DND-41 (cell line): ENCODE data around the gene OMP.

Source experiments
- ATAC-seq: fragments of 200-7000 bp; cut with Tn5 transposase; 3 replicates; pipeline ENCODE4 v1.9.1; 2021; ENCODE audit warnings: low read depth; ENCODE audit not compliant: insufficient read depth
- DNase-seq: peaks from one replicate; pipeline ENCODE4 v3.0.0-alpha.2; 2020
- H2AFZ ChIP-seq: 2 replicates; pipeline ENCODE4 v1.6.0; 2012; ENCODE audit warnings: low read depth, low read length
- H3K27ac ChIP-seq: 2 replicates; pipeline ENCODE4 v1.5.1; 2012; ENCODE audit warnings: low read length, inconsistent platforms
- H3K27me3 ChIP-seq: fragments of 200-600 bp; sonication (generic); 2 replicates; pipeline ENCODE4 v1.6.0; 2012; ENCODE audit warnings: low read length, mild to moderate bottlenecking, inconsistent platforms; ENCODE audit not compliant: insufficient read depth, poor library complexity
- H3K36me3 ChIP-seq: 2 replicates; pipeline ENCODE4 v1.5.1; 2012; ENCODE audit warnings: low read length, inconsistent platforms; ENCODE audit not compliant: insufficient read depth
- H3K4me1 ChIP-seq: 2 replicates; pipeline ENCODE4 v1.5.1; 2012; ENCODE audit warnings: mild to moderate bottlenecking, low read length; ENCODE audit not compliant: insufficient read depth
- H3K4me2 ChIP-seq: 2 replicates; pipeline ENCODE4 v1.6.0; 2012; ENCODE audit warnings: mild to moderate bottlenecking, moderate library complexity, low read length, inconsistent platforms; ENCODE audit not compliant: insufficient read depth
- H3K4me3 ChIP-seq, 2 experiments: fragments of 200-600 bp in 1 of 2; shearing (Covaris generic) in 1 of 2; 2 replicates each; pipeline ENCODE4 v1.5.1; 2012 to 2016; ENCODE audit warnings: inconsistent platforms in 2 of 2, low read length in 2 of 2, mild to moderate bottlenecking in 2 of 2, low read depth in 1 of 2, moderate library complexity in 1 of 2
- H3K79me2 ChIP-seq: 2 replicates; pipeline ENCODE4 v1.6.0; 2012; ENCODE audit warnings: low read length, inconsistent platforms; ENCODE audit not compliant: insufficient read depth
- H3K9ac ChIP-seq: 2 replicates; pipeline ENCODE4 v1.6.0; 2012; ENCODE audit warnings: low read depth, mild to moderate bottlenecking, inconsistent platforms, low read length, moderate library complexity
- H3K9me3 ChIP-seq: 2 replicates; pipeline ENCODE4 v1.5.1; 2012; ENCODE audit warnings: low read length, moderate library complexity, mild to moderate bottlenecking, inconsistent platforms; ENCODE audit not compliant: insufficient read depth, severe bottlenecking
- H4K20me1 ChIP-seq: 2 replicates; pipeline ENCODE4 v1.6.0; 2012; ENCODE audit warnings: low read length; ENCODE audit not compliant: insufficient read depth
- EZH2 ChIP-seq: IDR thresholded peaks from 3 replicates; pipeline ENCODE4 v1.6.1; 2012; ENCODE audit warnings: borderline replicate concordance, low read depth, mild to moderate bottlenecking, moderate library complexity, low read length, inconsistent platforms; ENCODE audit not compliant: severe bottlenecking
- TF ChIP-seq, protein P1 (sequence below): IDR thresholded peaks from 2 replicates; pipeline ENCODE4 v1.5.1; 2012; ENCODE audit warnings: borderline replicate concordance, low read length, moderate library complexity, mild to moderate bottlenecking; ENCODE audit not compliant: poor library complexity, severe bottlenecking; ENCODE audit errors: extremely low read depth

OMP gene

DNA sequence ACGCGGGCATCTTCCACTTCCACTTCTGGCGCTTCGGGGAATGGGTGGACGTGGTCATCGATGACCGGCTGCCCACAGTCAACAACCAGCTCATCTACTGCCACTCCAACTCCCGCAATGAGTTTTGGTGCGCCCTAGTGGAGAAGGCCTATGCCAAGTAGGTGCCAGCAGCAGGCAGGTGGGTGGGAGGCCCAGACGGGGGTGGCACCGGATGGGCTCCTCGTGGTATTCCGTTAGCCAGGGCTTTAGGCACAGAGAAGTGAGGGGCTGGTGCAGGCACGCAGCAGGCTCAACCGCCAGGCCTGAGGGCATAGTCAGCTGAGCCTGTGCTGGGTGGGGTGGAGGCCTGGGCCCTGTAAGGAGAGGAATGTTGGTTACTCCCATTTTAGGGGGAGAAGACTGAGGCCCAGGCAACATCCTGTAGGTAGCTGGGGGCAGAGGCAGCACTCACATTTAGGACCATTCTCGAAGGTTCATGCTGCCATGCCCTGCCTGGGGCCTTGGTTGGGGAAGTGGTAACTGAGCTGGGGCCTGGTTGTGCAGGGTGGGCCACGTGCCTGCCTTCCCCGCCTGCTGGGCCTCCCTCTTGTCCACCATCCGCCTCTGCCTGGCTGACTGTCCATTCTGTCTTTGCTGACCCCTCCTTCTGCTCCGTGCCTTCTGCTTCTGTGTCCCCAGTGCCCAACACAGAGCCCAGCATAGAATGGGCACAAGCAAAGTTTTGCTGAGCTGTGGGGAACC lies 10.2 kb downstream of the OMP start:
- H3K4me2 ChIP-seq, result no peak overlapping the region
- no peak overlapping the region for H2AFZ ChIP-seq

DNA sequence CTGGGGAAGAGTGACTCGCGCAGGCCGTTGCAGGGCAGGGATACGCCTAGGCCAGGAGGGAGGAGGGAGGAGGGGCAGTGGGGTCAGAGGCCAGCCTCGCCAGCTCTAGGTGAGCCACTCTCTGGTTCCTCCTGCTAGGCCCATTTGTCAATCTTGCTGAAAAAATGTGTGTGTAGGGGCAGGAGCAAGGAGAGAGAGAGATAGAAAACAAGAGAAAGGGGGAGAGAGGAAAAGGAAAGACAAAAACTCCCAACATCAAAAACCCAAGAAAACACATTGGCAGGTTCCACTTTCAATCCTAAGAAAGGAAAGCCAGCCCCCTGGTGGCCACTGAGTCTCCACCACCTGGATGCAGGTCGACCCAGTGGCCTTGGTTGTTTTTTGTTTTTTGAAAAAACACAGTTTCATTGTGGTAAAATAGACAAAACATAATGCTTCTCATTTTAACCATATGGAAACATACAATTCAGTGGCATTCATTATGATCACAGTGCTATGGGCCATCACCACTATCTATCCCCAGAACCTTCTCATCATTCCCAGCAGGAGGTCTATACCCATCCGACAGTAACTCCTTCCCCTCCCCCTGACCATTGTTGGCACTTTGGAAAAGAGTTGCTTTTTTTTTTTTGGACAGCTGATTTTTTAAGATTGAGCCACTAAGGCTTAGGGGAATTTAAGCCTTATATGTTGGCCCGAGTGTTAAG lies 10.9 kb downstream of the OMP start:
- Histone ChIP-seq H3K4me3 (no peak overlapping the region), H4K20me1 (peaks cover 2% of the 10 kb centered on the region; the same call in 1 of the 2 replicates), H3K4me2 (no peak overlapping the region), H3K9me3 (no peaks in the 10 kb centered on the region), H3K27me3 (no peaks in the 10 kb centered on the region), H2AFZ (no peak overlapping the region), H3K9ac (no peak overlapping the region), H3K79me2 (no peaks in the 10 kb centered on the region), H3K27ac (no peak overlapping the region), H3K36me3 (no peaks in the 10 kb centered on the region), H3K4me1 (no peaks in the 10 kb centered on the region)
- ATAC-seq (peak; percentile 57; the same call in 2 of the 3 replicates), DNase-seq (peak; percentile 40)
- no peak for TF ChIP-seq EZH2
- TF ChIP-seq, protein P1, sequence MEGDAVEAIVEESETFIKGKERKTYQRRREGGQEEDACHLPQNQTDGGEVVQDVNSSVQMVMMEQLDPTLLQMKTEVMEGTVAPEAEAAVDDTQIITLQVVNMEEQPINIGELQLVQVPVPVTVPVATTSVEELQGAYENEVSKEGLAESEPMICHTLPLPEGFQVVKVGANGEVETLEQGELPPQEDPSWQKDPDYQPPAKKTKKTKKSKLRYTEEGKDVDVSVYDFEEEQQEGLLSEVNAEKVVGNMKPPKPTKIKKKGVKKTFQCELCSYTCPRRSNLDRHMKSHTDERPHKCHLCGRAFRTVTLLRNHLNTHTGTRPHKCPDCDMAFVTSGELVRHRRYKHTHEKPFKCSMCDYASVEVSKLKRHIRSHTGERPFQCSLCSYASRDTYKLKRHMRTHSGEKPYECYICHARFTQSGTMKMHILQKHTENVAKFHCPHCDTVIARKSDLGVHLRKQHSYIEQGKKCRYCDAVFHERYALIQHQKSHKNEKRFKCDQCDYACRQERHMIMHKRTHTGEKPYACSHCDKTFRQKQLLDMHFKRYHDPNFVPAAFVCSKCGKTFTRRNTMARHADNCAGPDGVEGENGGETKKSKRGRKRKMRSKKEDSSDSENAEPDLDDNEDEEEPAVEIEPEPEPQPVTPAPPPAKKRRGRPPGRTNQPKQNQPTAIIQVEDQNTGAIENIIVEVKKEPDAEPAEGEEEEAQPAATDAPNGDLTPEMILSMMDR, result peak; percentile 72

More for the DNA sequence above, 10.2 kb downstream of the OMP start:
- Histone ChIP-seq H3K79me2 (no peaks in the 10 kb centered on the region), H3K36me3 (no peaks in the 10 kb centered on the region), H3K27me3 (no peaks in the 10 kb centered on the region), H3K27ac (no peak overlapping the region), H3K4me1 (no peaks in the 10 kb centered on the region), H3K9ac (no peak overlapping the region), H3K4me3 (no peak overlapping the region), H4K20me1 (peaks cover 2% of the 10 kb centered on the region; the same call in 1 of the 2 replicates), H3K9me3 (no peaks in the 10 kb centered on the region)
- TF ChIP-seq EZH2, result no peak
- TF ChIP-seq, protein P1, result no peak
- ATAC-seq (no peak), DNase-seq (no peak)

DNA sequence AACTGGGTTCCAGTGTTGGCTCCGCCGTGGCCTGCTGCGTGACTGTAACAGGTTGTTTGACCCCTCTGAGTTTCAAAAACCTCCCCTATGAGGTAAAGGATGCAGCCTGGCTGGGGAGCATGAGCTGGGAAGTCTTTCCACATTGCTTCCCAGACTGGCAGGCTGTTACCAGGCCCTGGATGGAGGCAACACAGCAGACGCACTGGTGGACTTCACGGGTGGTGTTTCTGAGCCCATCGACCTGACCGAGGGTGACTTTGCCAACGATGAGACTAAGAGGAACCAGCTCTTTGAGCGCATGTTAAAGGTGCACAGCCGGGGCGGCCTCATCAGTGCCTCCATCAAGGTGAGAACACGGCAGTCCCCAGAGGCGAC lies 11.4 kb downstream of the OMP start:
- no peaks in the 10 kb centered on the region for H3K27me3 ChIP-seq
- no peak overlapping the region for H3K27ac ChIP-seq
- DNase-seq, result no peak
- no peak overlapping the region for H3K4me2 ChIP-seq
- H2AFZ ChIP-seq, result no peak overlapping the region
- TF ChIP-seq EZH2, result no peak
- TF ChIP-seq, protein P1, result no peak
- H3K4me3 ChIP-seq, result no peak overlapping the region
- H3K4me1 ChIP-seq, result no peaks in the 10 kb centered on the region
- no peaks in the 10 kb centered on the region for H3K79me2 ChIP-seq
- H4K20me1 ChIP-seq, result peaks cover 2% of the 10 kb centered on the region; the same call in 1 of the 2 replicates
- H3K9me3 ChIP-seq, result no peaks in the 10 kb centered on the region
- ATAC-seq, result no peak
- no peaks in the 10 kb centered on the region for H3K36me3 ChIP-seq
- H3K9ac ChIP-seq, result no peak overlapping the region
